Measurements from ENCODE around the gene CEMIP. TPM values are rescaled to one million over a fixed set of nuclear protein-coding genes. Genes with fewer than 3 reads are reported as not detected.

Gene CEMIP
- total RNA-seq, 1 donor = 687 TPM

DNA sequence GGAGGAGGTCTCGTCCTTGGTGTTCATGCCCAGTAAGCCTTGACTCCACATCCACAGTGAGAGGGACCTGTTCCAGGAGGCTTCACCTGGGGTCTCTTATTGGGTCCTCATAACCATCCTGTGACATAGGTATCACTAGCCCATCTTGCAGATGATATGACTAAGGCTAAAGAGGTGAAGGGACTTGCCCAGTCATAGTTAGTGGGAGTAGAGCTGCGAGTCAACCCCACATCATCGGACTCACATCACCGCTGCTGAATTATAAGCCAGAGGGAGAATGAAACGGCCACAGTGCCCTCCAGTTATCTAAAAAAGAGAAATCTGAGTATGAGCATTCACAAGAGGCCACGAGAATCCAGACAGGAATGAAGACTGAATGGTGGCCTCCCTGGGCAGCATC lies 144.5 kb downstream of the CEMIP start:
- Histone ChIP-seq H3K27me3 (ENCODE audit: insufficient read depth, low read length) (no peaks in the 10 kb centered on the region), H3K36me3 (ENCODE audit: insufficient read depth, low read length) (peaks cover 94% of the 10 kb centered on the region), H4K20me1 (ENCODE audit: insufficient read depth, low read length) (peaks cover 20% of the 10 kb centered on the region), H3K9me3 (ENCODE audit: low read depth, low read length) (no peaks in the 10 kb centered on the region), H3K4me3 (ENCODE audit: insufficient read depth, low read length) (no peak overlapping the region), H3K79me2 (ENCODE audit: insufficient read depth, low read length) (no peaks in the 10 kb centered on the region), H2AFZ (ENCODE audit: low read length) (no peak overlapping the region), H3K4me1 (ENCODE audit: insufficient read depth, low read length) (peaks cover 32% of the 10 kb centered on the region), H3K4me2 (ENCODE audit: insufficient read depth, low read length) (no peak overlapping the region), H3K27ac (ENCODE audit: low read depth, low read length) (no peak overlapping the region)
- TF ChIP-seq CTCF (IDR thresholded peaks at IDR 0.05; ENCODE audit: extremely low read depth, low read depth, low read length) = no peak
- peak; percentile 68 for DNase-seq (ENCODE audit: insufficient read length, low spot score, missing footprints)

- Histone ChIP-seq H3K36me3 (ENCODE audit: insufficient read depth, low read length) (peaks cover 94% of the 10 kb centered on the region), H3K4me1 (ENCODE audit: insufficient read depth, low read length) (peaks cover 38% of the 10 kb centered on the region), H3K27ac (ENCODE audit: low read depth, low read length) (peak overlapping the region; percentile 21)
These were observed 145.1 kb downstream of the CEMIP start for GRCh38 chr15:80924278-80924677.

DNA sequence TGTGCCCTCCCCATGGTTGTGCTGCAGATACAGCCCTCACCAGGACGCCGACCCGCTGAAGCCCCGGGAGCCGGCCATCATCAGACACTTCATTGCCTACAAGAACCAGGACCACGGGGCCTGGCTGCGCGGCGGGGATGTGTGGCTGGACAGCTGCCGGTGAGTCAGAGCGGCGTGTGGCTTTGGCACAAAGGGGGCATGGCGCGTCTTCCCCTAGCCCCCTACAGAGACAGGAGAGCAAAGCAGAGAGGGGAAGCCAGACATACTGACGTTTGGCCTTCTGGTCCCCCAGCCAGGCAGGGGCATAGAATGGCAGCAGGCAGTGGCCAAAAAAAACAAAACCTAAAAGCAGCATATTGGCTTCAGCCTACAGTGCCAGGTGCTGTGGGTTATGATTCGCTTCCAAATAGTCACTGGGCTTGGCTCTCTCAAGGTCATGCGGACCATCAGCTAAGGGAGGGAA lies 146.5 kb downstream of the CEMIP start:
- H3K27me3 ChIP-seq (ENCODE audit: insufficient read depth, low read length) = no peaks in the 10 kb centered on the region
- H3K4me2 ChIP-seq (ENCODE audit: insufficient read depth, low read length) = no peak overlapping the region
- TF ChIP-seq CTCF (IDR thresholded peaks at IDR 0.05; ENCODE audit: extremely low read depth, low read depth, low read length) = no peak
- H3K27ac ChIP-seq (ENCODE audit: low read depth, low read length) = peak overlapping the region; percentile 57
- no peak overlapping the region for H3K4me3 ChIP-seq (ENCODE audit: insufficient read depth, low read length)
- no peaks in the 10 kb centered on the region for H3K9me3 ChIP-seq (ENCODE audit: low read depth, low read length)
- H2AFZ ChIP-seq (ENCODE audit: low read length) = no peak overlapping the region
- no peaks in the 10 kb centered on the region for H3K79me2 ChIP-seq (ENCODE audit: insufficient read depth, low read length)
- H3K4me1 ChIP-seq (ENCODE audit: insufficient read depth, low read length) = peaks cover 51% of the 10 kb centered on the region
- H3K36me3 ChIP-seq (ENCODE audit: insufficient read depth, low read length) = peaks cover 96% of the 10 kb centered on the region
- no peak for DNase-seq (ENCODE audit: insufficient read length, low spot score, missing footprints)
- H4K20me1 ChIP-seq (ENCODE audit: insufficient read depth, low read length) = peaks cover 16% of the 10 kb centered on the region

More at GRCh38 chr15:80924278-80924677, 145.1 kb downstream of the CEMIP start:
- DNase-seq (ENCODE audit: insufficient read length, low spot score, missing footprints) = no peak
- H2AFZ ChIP-seq (ENCODE audit: low read length) = no peak overlapping the region
- no peak overlapping the region for H3K4me2 ChIP-seq (ENCODE audit: insufficient read depth, low read length)
- H3K4me3 ChIP-seq (ENCODE audit: insufficient read depth, low read length) = no peak overlapping the region
- no peaks in the 10 kb centered on the region for H3K79me2 ChIP-seq (ENCODE audit: insufficient read depth, low read length)
- H3K27me3 ChIP-seq (ENCODE audit: insufficient read depth, low read length) = no peaks in the 10 kb centered on the region
- peaks cover 20% of the 10 kb centered on the region for H4K20me1 ChIP-seq (ENCODE audit: insufficient read depth, low read length)
- TF ChIP-seq CTCF (IDR thresholded peaks at IDR 0.05; ENCODE audit: extremely low read depth, low read depth, low read length) = no peak
- no peaks in the 10 kb centered on the region for H3K9me3 ChIP-seq (ENCODE audit: low read depth, low read length)

GRCh38 chr15:80926126-80926525 lies 147.0 kb downstream of the CEMIP start:
- no peak overlapping the region for H2AFZ ChIP-seq (ENCODE audit: low read length)
- DNase-seq (ENCODE audit: insufficient read length, low spot score, missing footprints) = no peak
- no peak overlapping the region for H3K4me3 ChIP-seq (ENCODE audit: insufficient read depth, low read length)
- H3K9me3 ChIP-seq (ENCODE audit: low read depth, low read length) = no peaks in the 10 kb centered on the region
- H3K4me2 ChIP-seq (ENCODE audit: insufficient read depth, low read length) = no peak overlapping the region
- H3K79me2 ChIP-seq (ENCODE audit: insufficient read depth, low read length) = no peaks in the 10 kb centered on the region
- peaks cover 16% of the 10 kb centered on the region for H4K20me1 ChIP-seq (ENCODE audit: insufficient read depth, low read length)
- TF ChIP-seq CTCF (IDR thresholded peaks at IDR 0.05; ENCODE audit: extremely low read depth, low read depth, low read length) = no peak
- peaks cover 96% of the 10 kb centered on the region for H3K36me3 ChIP-seq (ENCODE audit: insufficient read depth, low read length)
- no peaks in the 10 kb centered on the region for H3K27me3 ChIP-seq (ENCODE audit: insufficient read depth, low read length)
- H3K4me1 ChIP-seq (ENCODE audit: insufficient read depth, low read length) = peaks cover 56% of the 10 kb centered on the region
- H3K27ac ChIP-seq (ENCODE audit: low read depth, low read length) = peak overlapping the region; percentile 57
